ENCODE data around the gene SNX2. TPM values are rescaled to one million over a fixed set of nuclear protein-coding genes. Genes with fewer than 3 reads are reported as not detected.

The SNX2 gene
- total RNA-seq, 6 experiments from 2014 or later, result 26.7 to 42.0 (median 34.2) TPM

- TF ChIP-seq POLR2A (IDR thresholded peaks at IDR 0.05), result no peak
- TF ChIP-seq CTCF (IDR thresholded peaks at IDR 0.05), result no peak
- DNase-seq (no peak), ATAC-seq (peak; percentile 59 to 78 (median 68))
- Histone ChIP-seq H3K27ac (no peak overlapping the region), H3K9me3 (no peaks in the 10 kb centered on the region), H3K4me3 (no peak overlapping the region), H3K4me1 (no peaks in the 10 kb centered on the region), H3K27me3 (no peaks in the 10 kb centered on the region), H3K36me3 (no peaks in the 10 kb centered on the region)
- WGBS (ENCODE audit: insufficient coverage, low coverage, low lambda C conversion rate, missing lambda C conversion rate), result 68% methylated on average over 2 of the region's 2 CpGs
- intact Hi-C loops (cut with DNase I), result no loop called here
Observed at GRCh38 chr5:122756264-122756911, 18.5 kb upstream of the SNX2 start.

- 76% methylated on average over 4 of the region's 4 CpGs for WGBS (ENCODE audit: insufficient coverage, low coverage, low lambda C conversion rate, missing lambda C conversion rate)
- H3K27me3 ChIP-seq, result no peaks in the 10 kb centered on the region
- intact Hi-C loops (cut with DNase I), result no loop called here
- TF ChIP-seq CTCF (IDR thresholded peaks at IDR 0.05) (no peak), POLR2A (IDR thresholded peaks at IDR 0.05) (no peak)
- no peaks in the 10 kb centered on the region for H3K4me1 ChIP-seq
- no peak overlapping the region for H3K4me3 ChIP-seq
- ATAC-seq (no peak), DNase-seq (no peak)
- H3K36me3 ChIP-seq, result no peaks in the 10 kb centered on the region
- no peaks in the 10 kb centered on the region for H3K9me3 ChIP-seq
- no peak overlapping the region for H3K27ac ChIP-seq
Observed at GRCh38 chr5:122757285-122757684, 17.6 kb upstream of the SNX2 start.

DNA sequence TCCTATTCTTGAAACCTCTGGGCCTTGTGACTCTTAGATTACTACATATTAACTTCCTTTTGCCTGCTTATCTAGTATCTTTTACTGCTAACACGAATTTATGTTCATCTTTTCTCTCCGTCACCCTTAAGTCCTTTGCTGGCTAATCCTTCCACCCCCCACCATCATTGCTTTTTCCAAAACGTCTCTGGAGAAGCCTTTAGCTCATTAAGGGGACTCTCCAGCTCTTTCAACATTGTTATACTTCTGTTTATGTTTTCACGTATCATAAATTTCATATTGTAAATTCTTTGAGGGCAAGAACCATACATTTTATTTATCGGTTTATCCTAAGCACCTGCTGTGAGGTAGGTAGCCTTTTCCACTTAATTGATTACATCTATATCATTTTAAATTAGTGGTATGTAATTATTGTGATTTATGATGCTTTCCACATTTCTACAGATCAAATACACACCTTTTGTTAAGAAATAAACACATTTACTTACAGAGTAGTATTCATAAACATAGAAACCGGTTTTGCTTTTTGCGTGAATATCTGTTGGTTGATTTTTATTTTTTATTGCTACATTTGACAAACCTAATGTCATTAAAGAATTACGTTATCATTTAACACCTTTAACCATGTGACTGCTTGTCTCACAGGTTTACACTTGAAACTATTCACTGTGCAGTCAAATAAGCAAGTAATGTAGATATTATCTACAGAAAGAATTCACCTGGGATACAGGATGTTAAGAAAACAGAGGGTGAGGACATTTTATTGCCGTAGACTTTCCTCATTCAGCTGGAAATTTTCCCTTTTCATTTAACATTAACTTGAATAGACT lies 15.4 kb upstream of the SNX2 start:
- intact Hi-C loops (cut with DNase I), result no loop called here
- H3K4me3 ChIP-seq, result no peak overlapping the region
- 74% methylated on average over 9 of the region's 9 CpGs for WGBS (ENCODE audit: insufficient coverage, low coverage, low lambda C conversion rate, missing lambda C conversion rate)
- H3K36me3 ChIP-seq, result no peaks in the 10 kb centered on the region
- H3K9me3 ChIP-seq, result no peaks in the 10 kb centered on the region
- no peaks in the 10 kb centered on the region for H3K27me3 ChIP-seq
- no peak for DNase-seq
- no peak for ATAC-seq
- TF ChIP-seq POLR2A (IDR thresholded peaks at IDR 0.05) (no peak), CTCF (IDR thresholded peaks at IDR 0.05) (no peak)
- H3K27ac ChIP-seq, result no peak overlapping the region
- H3K4me1 ChIP-seq, result no peaks in the 10 kb centered on the region

DNA sequence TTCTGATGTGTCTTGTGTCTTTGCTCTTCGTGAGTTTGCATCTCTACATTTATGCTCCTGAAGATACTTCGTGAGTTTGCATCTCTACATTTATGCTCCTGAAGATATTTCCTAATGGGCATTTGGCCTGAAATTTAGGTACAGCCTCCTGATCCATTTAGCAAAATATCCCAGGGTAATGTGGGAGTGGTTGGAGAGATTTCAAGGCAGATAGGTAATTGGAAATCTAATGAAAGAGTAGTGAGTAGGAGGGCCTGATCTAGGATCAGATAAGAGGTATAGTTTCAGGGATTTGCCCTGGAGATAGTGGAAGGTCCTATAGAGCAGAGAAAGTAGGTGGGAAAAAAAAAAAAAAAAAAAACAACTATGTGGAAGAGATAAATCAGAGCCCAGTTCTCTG lies 14.6 kb upstream of the SNX2 start:
- no peaks in the 10 kb centered on the region for H3K4me1 ChIP-seq
- TF ChIP-seq POLR2A (IDR thresholded peaks at IDR 0.05), result no peak
- no peak for TF ChIP-seq CTCF (IDR thresholded peaks at IDR 0.05)
- no peaks in the 10 kb centered on the region for H3K36me3 ChIP-seq
- ATAC-seq (no peak), DNase-seq (no peak)
- H3K27me3 ChIP-seq, result no peaks in the 10 kb centered on the region
- H3K9me3 ChIP-seq, result no peaks in the 10 kb centered on the region
- intact Hi-C loops (cut with DNase I), result no loop called here
- H3K4me3 ChIP-seq, result no peak overlapping the region
- H3K27ac ChIP-seq, result no peak overlapping the region
- 95% methylated on average over 2 of the region's 2 CpGs for WGBS (ENCODE audit: insufficient coverage, low coverage, low lambda C conversion rate, missing lambda C conversion rate)
